Psoas muscle (tissue), 8 donors: ENCODE results near the gene SH3RF3. TPM values are rescaled to one million over a fixed set of nuclear protein-coding genes. Genes with fewer than 3 reads are reported as not detected.

Source experiments
- ATAC-seq, 4 donors: fragments of 200-7000 bp; cut with Tn5 transposase; one replicate each; pipeline ENCODE4 v1.9.1; 2020; ENCODE audit warnings: moderate library complexity in 3 of 4, mild to moderate bottlenecking in 2 of 4
- DNase-seq, 2 donors: peaks; one replicate each; pipeline ENCODE4 v3.0.0-alpha.2; 2020
- H3K27ac ChIP-seq: fragments of 200-600 bp; one replicate; pipeline ENCODE4 v1.8.0; 2022
- H3K27me3 ChIP-seq, 3 donors: fragments of 200-600 bp in 1 of 3; one replicate each; pipeline versions ENCODE4 v1.6.1 to v1.8.0; 2013 to 2022; ENCODE audit warnings: low read length in 2 of 3, mild to moderate bottlenecking in 2 of 3, moderate library complexity in 1 of 3; ENCODE audit not compliant: insufficient read depth in 3 of 3
- H3K36me3 ChIP-seq, 2 donors: fragments of 200-600 bp in 1 of 2; one replicate each; pipeline versions ENCODE4 v1.6.1 to v1.8.0; 2013 to 2022; ENCODE audit warnings: low read depth in 1 of 2, mild to moderate bottlenecking in 1 of 2, moderate library complexity in 1 of 2; ENCODE audit not compliant: insufficient read depth in 1 of 2
- H3K4me1 ChIP-seq: fragments of 200-600 bp; one replicate; pipeline ENCODE4 v1.8.0; 2022
- H3K4me3 ChIP-seq: fragments of 200-600 bp; one replicate; pipeline ENCODE4 v1.8.0; 2022; ENCODE audit warnings: mild to moderate bottlenecking
- H3K9me3 ChIP-seq: fragments of 200-600 bp; one replicate; pipeline ENCODE4 v1.8.0; 2022
- CTCF ChIP-seq: fragments of 200-600 bp; IDR thresholded peaks from one replicate; pipeline ENCODE4 v1.8.0; 2022; ENCODE audit warnings: antibody characterized with exemption
- WGBS, 3 donors: extraction: QIAGEN DNeasy Blood & Tissue Kit; methylation state at CpG; one replicate each; pipeline versions ENCODE4 v1.1.6 to v1.1.7; 2013; 5-methylcytosine and 5-hydroxymethylcytosine counted together
- intact Hi-C, 2 donors: fragments of 100-400 bp; cut with DNase I; formaldehyde crosslinking; loops; one replicate each; pipeline versions ENCODE4 v1.11.0 to v1.14.2; 2022
- polyA plus RNA-seq, 3 donors: library from polyadenylated mRNA; stranded (reverse); fragments of 200-250 nt; gene quantifications; one replicate each; pipeline ENCODE4 v1.2.3, GENCODE V29; 2013
- total RNA-seq, 4 donors: library from RNA; stranded (reverse); fragmentation: NEBNext Ultra II Directional in 2 of 4; extraction: Animal tissue kit (Norgen Biotek cat#: 25700) in 2 of 4; gene quantifications; one replicate each; pipeline versions ENCODE4 v1.2.1 to v1.2.4, GENCODE V29; 2021 to 2023
- donor health status: healthy with polysubstance abuse.
- donor health status: DM: no; HTN: no; CAD: no; lungs with moderate emphysema.
- donor health status: Bipolar disorder and iron deficiency.
- donor health status: healthy.
- donor health status: DM: yes; HTN: yes; CAD: no.
- donor health status: DM: no; HTN: no; CAD: no.
- donor health status: DM: no; HTN: no; CAD: no.
- donor health status: DM: yes; HTN: yes; CAD: no.

SH3RF3 gene
- total and polyA plus RNA-seq, 7 donors, result 4.6 to 27.0 (median 9.0) TPM

- Histone ChIP-seq H3K9me3 (no peaks in the 10 kb centered on the region), H3K27ac (no peak overlapping the region), H3K36me3 (no peaks in the 10 kb centered on the region), H3K4me1 (peaks cover 9% of the 10 kb centered on the region), H3K4me3 (no peak overlapping the region), H3K27me3 (no peaks in the 10 kb centered on the region)
- ATAC-seq, result no peak
- no peak for DNase-seq
- 93 to 100% (median 99%) methylated on average over 5 of the region's 5 CpGs for WGBS, 3 donors
- intact Hi-C loops, result no loop called here
- TF ChIP-seq CTCF, result no peak
Measured at GRCh38 chr2:109403841-109404201, 274.8 kb downstream of the SH3RF3 start.

GRCh38 chr2:109404681-109405080 lies 275.7 kb downstream of the SH3RF3 start:
- intact Hi-C loops, result no loop called here
- no peak for TF ChIP-seq CTCF
- Histone ChIP-seq H3K4me3 (no peak overlapping the region), H3K9me3 (no peaks in the 10 kb centered on the region), H3K36me3 (no peaks in the 10 kb centered on the region), H3K4me1 (peaks cover 9% of the 10 kb centered on the region), H3K27me3 (no peaks in the 10 kb centered on the region), H3K27ac (no peak overlapping the region)
- WGBS, 3 donors, result 96 to 98% (median 97%) methylated on average over 6 of the region's 6 CpGs
- ATAC-seq (no peak), DNase-seq (no peak)

- Histone ChIP-seq H3K4me3 (no peak overlapping the region), H3K36me3 (no peaks in the 10 kb centered on the region), H3K27ac (no peak overlapping the region), H3K27me3 (no peaks in the 10 kb centered on the region), H3K9me3 (no peaks in the 10 kb centered on the region), H3K4me1 (peaks cover 13% of the 10 kb centered on the region)
- intact Hi-C loops, result no loop called here
- no peak for TF ChIP-seq CTCF
- DNase-seq, result no peak
- WGBS, 3 donors, result 89 to 92% (median 92%) methylated on average over 10 of the region's 10 CpGs
- no peak for ATAC-seq
Measured at GRCh38 chr2:109405873-109406272, 276.9 kb downstream of the SH3RF3 start.

GRCh38 chr2:109406301-109406700 lies 277.3 kb downstream of the SH3RF3 start:
- no peak for TF ChIP-seq CTCF

GRCh38 chr2:109407276-109408042 lies 278.5 kb downstream of the SH3RF3 start:
- DNase-seq (no peak), ATAC-seq (no peak)
- H3K9me3 ChIP-seq, result no peaks in the 10 kb centered on the region
- H3K4me3 ChIP-seq, result no peak overlapping the region
- no peak overlapping the region for H3K27ac ChIP-seq
- peaks cover 5% of the 10 kb centered on the region for H3K4me1 ChIP-seq
- TF ChIP-seq CTCF, result no peak
- WGBS, 3 donors, result 78 to 82% (median 79%) methylated on average over 7 of the region's 7 CpGs
- no peaks in the 10 kb centered on the region for H3K27me3 ChIP-seq
- intact Hi-C loops, result no loop called here
- H3K36me3 ChIP-seq, result no peaks in the 10 kb centered on the region

More at GRCh38 chr2:109406301-109406700, 277.3 kb downstream of the SH3RF3 start:
- no peaks in the 10 kb centered on the region for H3K36me3 ChIP-seq
- H3K9me3 ChIP-seq, result no peaks in the 10 kb centered on the region
- no peak overlapping the region for H3K4me3 ChIP-seq
- WGBS, 3 donors, result 96 to 99% (median 96%) methylated on average over 8 of the region's 8 CpGs
- H3K27me3 ChIP-seq, result no peaks in the 10 kb centered on the region
- peaks cover 12% of the 10 kb centered on the region for H3K4me1 ChIP-seq
- H3K27ac ChIP-seq, result no peak overlapping the region
- intact Hi-C loops, result no loop called here
- DNase-seq, result no peak
- ATAC-seq, result no peak
